MCF 10A (cell line): ENCODE results near the gene SLF2. TPM values are rescaled to one million over a fixed set of nuclear protein-coding genes. Genes with fewer than 3 reads are reported as not detected.
A peak's percentile ranks its signal among the peaks of the same experiment; 100 is the strongest.

Experiments
- BruUV-seq: library from RNA; stranded (reverse); fragments of 400-500 nt; replicated peaks from 2 replicates; lab custom pipeline; 2021; lab: Mats Ljungman, UMichigan
- CTCF ChIA-PET: fragments of 300-600 bp; sonication (Branson Sonifier 250); formaldehyde crosslinking; extraction: SDS; loops from one replicate; lab custom pipeline; 2021; ENCODE audit warnings: antibody characterized with exemption, inconsistent platforms; lab: Yijun Ruan, JAX
- POLR2A ChIA-PET: fragments of 300-600, 350-650 bp; sonication (Branson Sonifier 250); formaldehyde crosslinking; extraction: SDS; loops from one replicate; lab custom pipeline; 2020; ENCODE audit warnings: antibody characterized with exemption, inconsistent platforms; lab: Yijun Ruan, JAX
- DNase-seq: peaks from one replicate; pipeline ENCODE4 v3.0.0-alpha.2; 2018; ENCODE audit not compliant: unreplicated experiment
- H3K27ac Mint-ChIP-seq: one replicate; pipeline ENCODE4 v1.8.0; 2022; ENCODE audit warnings: mild to moderate bottlenecking, low read depth, mixed read lengths; ENCODE audit not compliant: unreplicated experiment
- H3K27me3 Mint-ChIP-seq: one replicate; pipeline ENCODE4 v1.8.0; 2022; ENCODE audit warnings: mixed read lengths; ENCODE audit not compliant: insufficient read depth, unreplicated experiment
- H3K36me3 Mint-ChIP-seq: one replicate; pipeline ENCODE4 v1.8.0; 2022; ENCODE audit warnings: mild to moderate bottlenecking, moderate library complexity, mixed read lengths; ENCODE audit not compliant: insufficient read depth, unreplicated experiment
- H3K4me1 Mint-ChIP-seq: one replicate; pipeline ENCODE4 v1.8.0; 2022; ENCODE audit warnings: mixed read lengths; ENCODE audit not compliant: insufficient read depth, unreplicated experiment
- H3K4me3 Mint-ChIP-seq: one replicate; pipeline ENCODE4 v1.8.0; 2022; ENCODE audit warnings: mild to moderate bottlenecking, moderate library complexity, mixed read lengths; ENCODE audit not compliant: unreplicated experiment
- H3K9me3 Mint-ChIP-seq: one replicate; pipeline ENCODE4 v1.8.0; 2022; ENCODE audit warnings: mixed read lengths; ENCODE audit not compliant: unreplicated experiment
- CTCF ChIP-seq: fragments of 200-600 bp; IDR thresholded peaks from one replicate; pipeline ENCODE4 v1.8.0; 2022; ENCODE audit warnings: antibody characterized with exemption, mild to moderate bottlenecking; ENCODE audit not compliant: unreplicated experiment
- intact Hi-C: fragments of 100-400 bp; cut with micrococcal nuclease; formaldehyde crosslinking; loops from 2 replicates; pipeline ENCODE4 v1.14.1; 2022
- total RNA-seq: library from RNA; stranded (reverse); gene quantifications from 2 replicates; pipeline ENCODE4 v1.2.3, GENCODE V29; 2022

SLF2 gene
- total RNA-seq, 1 experiment from 2014 or later: 27.0 TPM

GRCh38 chr10:100868382-100868781, 44.4 kb upstream of the SLF2 start:
- no peaks in the 10 kb centered on the region for H3K4me1 Mint-ChIP-seq
- ChIA-PET POLR2A (no interaction called here), CTCF (interaction anchor here (0.9 to 2.2 kb wide), 2 partner anchors 10 to 11 kb away, joined by 3 to 10 read pairs; no protein-coding TSS in a partner anchor)
- H3K27me3 Mint-ChIP-seq: peaks cover 25% of the 10 kb centered on the region
- BruUV-seq: no TSS peak
- no peak for DNase-seq
- H3K36me3 Mint-ChIP-seq: no peaks in the 10 kb centered on the region
- H3K9me3 Mint-ChIP-seq: no peaks in the 10 kb centered on the region
- no peak overlapping the region for H3K27ac Mint-ChIP-seq
- TF ChIP-seq CTCF: no peak
- intact Hi-C loops: no loop called here
- H3K4me3 Mint-ChIP-seq: no peak overlapping the region

- Mint-ChIP-seq H3K4me1 (no peaks in the 10 kb centered on the region), H3K9me3 (no peaks in the 10 kb centered on the region), H3K36me3 (no peaks in the 10 kb centered on the region), H3K27me3 (peaks cover 25% of the 10 kb centered on the region), H3K27ac (no peak overlapping the region), H3K4me3 (no peak overlapping the region)
- no peak for DNase-seq
- ChIA-PET CTCF (interaction anchor here (0.9 to 1.1 kb wide), 3 partner anchors 12 to 435 kb away, joined by 3 to 4 read pairs (median 4); no protein-coding TSS in a partner anchor), POLR2A (no interaction called here)
- BruUV-seq: no TSS peak
- no peak for TF ChIP-seq CTCF
- intact Hi-C loops: no loop called here
These were observed 43.4 kb upstream of the SLF2 start for GRCh38 chr10:100869399-100869798.

- TF ChIP-seq CTCF: peak; percentile 65
- Mint-ChIP-seq H3K9me3 (no peaks in the 10 kb centered on the region), H3K27me3 (peaks cover 5% of the 10 kb centered on the region), H3K27ac (no peak overlapping the region), H3K4me1 (no peaks in the 10 kb centered on the region), H3K4me3 (no peak overlapping the region), H3K36me3 (no peaks in the 10 kb centered on the region)
- POLR2A ChIA-PET: interaction anchor here (0.6 kb wide), 1 partner anchor 46 kb away, joined by 3 read pairs; no protein-coding TSS in a partner anchor
- intact Hi-C loops: loop anchor here (1.0 to 10.0 kb wide), 2 partner anchors 309 to 337 kb away; partner anchors contain the start of gene HIF1AN
- no TSS peak for BruUV-seq
- CTCF ChIA-PET: interaction anchor here (0.5 to 2.0 kb wide), 31 partner anchors 10 to 524 kb away, joined by 3 to 10 read pairs (median 4); partner anchors contain the start of gene HIF1AN
- DNase-seq: peak; percentile 65
These were observed 40.5 kb upstream of the SLF2 start for GRCh38 chr10:100872034-100872791.

- Mint-ChIP-seq H3K27me3 (no peaks in the 10 kb centered on the region), H3K27ac (no peak overlapping the region), H3K4me1 (peaks cover 3% of the 10 kb centered on the region), H3K36me3 (no peaks in the 10 kb centered on the region), H3K4me3 (no peak overlapping the region), H3K9me3 (no peaks in the 10 kb centered on the region)
- ChIA-PET CTCF (interaction anchor here (0.6 to 2.0 kb wide), 3 partner anchors 14 to 355 kb away, joined by 3 to 10 read pairs (median 3); no protein-coding TSS in a partner anchor), POLR2A (no interaction called here)
- DNase-seq: no peak
- intact Hi-C loops: loop anchor here (10.0 kb wide), 1 partner anchor 338 kb away; the partner anchor contains the start of gene HIF1AN
- TF ChIP-seq CTCF: no peak
- BruUV-seq: no TSS peak
These were observed 39.5 kb upstream of the SLF2 start for GRCh38 chr10:100873146-100873826.
